ENCODE measurements around the gene ABCB6.

Gene ABCB6

DNA sequence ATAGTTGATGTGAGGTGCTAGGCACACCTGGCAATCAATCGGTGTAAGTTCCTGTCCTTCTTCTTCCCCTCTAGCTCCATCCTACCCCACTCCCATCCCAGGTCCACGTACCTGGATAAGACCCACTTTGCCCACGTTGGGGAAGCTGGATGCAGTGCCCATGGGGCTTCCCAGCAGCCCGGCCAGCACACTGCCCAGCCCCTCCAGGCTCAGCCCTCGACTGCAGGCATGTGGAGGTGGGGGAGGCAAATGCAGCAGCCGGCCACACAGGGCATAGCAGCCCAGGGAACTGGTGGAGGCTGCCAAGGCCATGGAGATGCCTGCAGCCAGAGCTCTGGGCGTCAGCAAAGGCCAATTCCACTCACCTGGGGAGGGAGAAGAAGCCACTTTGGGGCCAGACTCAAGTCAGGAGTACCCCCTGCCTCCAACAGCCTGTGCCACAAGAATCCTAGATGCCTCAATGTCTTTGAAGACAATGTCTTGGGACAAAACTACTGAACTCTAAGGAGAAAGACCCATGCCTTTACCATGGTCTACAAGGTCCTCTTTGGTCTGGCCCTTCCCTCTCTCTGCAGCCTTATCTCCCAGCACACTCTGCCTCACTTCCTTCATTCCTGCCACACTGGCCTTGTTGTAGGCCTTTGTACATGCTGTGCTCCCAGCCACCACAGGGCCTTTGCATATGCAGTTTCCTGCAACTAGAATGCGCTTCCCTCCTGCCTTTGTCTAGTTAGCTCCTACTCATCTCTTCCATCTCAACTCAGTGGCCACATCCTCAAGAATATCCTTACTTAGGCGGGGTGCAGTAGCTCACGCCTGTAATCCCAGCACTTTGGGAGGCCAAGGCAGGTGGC lies 53.5 kb downstream of the ABCB6 start:
- no peak for DNase-seq

DNA sequence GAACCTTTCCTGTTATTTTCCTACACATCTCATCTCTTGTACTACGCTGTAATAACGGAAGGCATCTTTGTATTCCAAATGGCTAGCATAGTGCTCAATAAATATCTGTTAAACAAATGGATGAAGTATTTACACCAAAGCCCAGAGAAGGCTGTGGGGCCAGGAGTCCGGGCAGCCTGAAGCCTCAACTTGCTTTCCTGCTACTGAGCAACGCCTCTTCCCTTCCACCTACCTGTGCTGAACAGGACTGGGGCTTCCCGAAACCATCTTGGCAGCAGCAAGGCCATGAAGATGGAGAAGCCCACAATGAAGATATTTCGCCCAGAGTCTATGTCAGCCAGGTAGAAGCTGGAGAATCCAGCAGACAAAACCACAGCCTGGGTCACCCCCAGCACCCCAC lies 55.6 kb downstream of the ABCB6 start:
- no peak for DNase-seq

DNA sequence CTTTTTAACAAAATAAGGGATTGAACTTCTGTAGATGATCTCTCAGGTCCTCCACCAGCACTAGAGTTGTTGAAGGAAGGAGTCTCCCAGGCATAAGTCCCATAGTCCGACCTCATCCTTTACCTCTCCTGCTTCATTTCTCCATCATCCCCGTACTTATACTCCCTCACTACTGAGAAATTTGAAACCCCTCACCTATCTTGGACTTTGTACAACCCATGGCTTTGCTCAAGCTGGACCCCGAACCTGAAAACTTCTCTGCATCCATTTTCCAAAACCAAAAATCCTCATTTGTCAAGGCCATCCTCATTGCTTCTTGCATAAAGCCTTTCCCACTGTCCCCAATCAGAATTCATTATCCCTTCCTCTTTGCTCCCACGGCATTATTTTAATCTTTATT lies 57.7 kb downstream of the ABCB6 start:
- DNase-seq: no peak

DNA sequence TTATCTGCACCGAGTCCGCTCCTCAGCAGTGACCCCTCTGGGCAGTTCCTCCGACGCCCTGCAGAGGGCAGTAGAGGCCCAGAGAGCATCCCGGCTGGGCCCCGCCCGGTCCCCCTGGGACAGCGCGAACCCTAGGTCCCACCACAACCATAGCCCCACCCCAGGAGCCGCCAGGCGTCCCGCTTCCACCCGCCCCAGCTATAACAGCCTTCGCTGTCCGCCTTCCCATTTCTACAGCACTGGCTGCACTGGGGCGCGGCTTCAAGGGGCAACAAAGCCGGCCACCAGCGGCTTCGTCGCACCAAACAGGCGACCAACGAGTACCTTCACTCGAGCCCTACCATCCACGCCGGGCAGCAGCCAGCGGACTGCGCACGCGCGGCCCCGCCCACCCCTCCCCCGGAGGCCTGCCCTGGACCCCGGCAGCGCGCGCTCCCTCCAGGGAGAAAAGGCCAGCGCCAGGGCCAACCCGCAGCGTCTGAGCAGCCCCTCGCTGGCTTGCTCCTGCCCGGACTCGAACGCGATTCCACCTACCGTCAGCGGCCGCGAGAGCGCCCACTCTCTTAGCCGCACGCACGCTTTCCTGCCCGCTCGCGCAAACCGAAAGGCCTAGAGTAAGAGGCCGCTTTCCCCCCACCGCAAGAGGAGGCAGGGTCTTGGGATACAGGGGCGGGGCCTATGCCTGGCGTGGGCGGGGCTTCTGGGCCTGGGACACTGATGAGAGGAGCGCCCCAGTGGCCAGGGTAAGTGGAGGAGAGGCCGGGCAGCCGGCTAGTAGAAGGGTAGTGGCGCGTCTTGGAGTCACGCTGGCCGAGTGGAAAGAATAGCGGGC lies 58.4 kb downstream of the ABCB6 start, which contains the start of gene NHEJ1:
TSS of gene NHEJ1 (minus strand) at position 630 of the 832 bp plus-strand sequence. CDS start 2,453 bp downstream, outside the sequence.
- DNase-seq: peak; percentile 32

Measured in SIG-M5 (cell line).